NB4 (cell line): Measurements from ENCODE around the gene MESP2.

Source experiments
- DNase-seq: peaks from one replicate; pipeline ENCODE4 v3.0.0; 2010; ENCODE audit warnings: low read depth
- H3K4me3 ChIP-seq: one replicate; pipeline ENCODE4 v1.5.1; 2011; ENCODE audit warnings: mild to moderate bottlenecking, low read depth, low read length, moderate library complexity
- MYC ChIP-seq: IDR thresholded peaks from 2 replicates; pipeline ENCODE4 v1.6.1; 2011; ENCODE audit warnings: low read depth, low read length
- POLR2A ChIP-seq: IDR thresholded peaks from 2 replicates; pipeline ENCODE4 v1.6.1; 2011; ENCODE audit warnings: mild to moderate bottlenecking; ENCODE audit not compliant: insufficient read length; ENCODE audit errors: extremely low read depth
- TF ChIP-seq, protein P1 (sequence below): IDR thresholded peaks from 2 replicates; pipeline ENCODE4 v1.6.1; 2011; ENCODE audit warnings: low read depth, low read length
- TF ChIP-seq, protein P2 (sequence below): IDR thresholded peaks from one replicate; pipeline ENCODE4 v1.5.1; 2012; ENCODE audit warnings: low read depth, low read length

The MESP2 gene

GRCh38 chr15:89797678-89798201, 21.6 kb downstream of the MESP2 start:
- no peak for DNase-seq
- TF ChIP-seq, protein P1, sequence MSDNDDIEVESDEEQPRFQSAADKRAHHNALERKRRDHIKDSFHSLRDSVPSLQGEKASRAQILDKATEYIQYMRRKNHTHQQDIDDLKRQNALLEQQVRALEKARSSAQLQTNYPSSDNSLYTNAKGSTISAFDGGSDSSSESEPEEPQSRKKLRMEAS: no peak
- TF ChIP-seq POLR2A: no peak
- TF ChIP-seq, protein P2, sequence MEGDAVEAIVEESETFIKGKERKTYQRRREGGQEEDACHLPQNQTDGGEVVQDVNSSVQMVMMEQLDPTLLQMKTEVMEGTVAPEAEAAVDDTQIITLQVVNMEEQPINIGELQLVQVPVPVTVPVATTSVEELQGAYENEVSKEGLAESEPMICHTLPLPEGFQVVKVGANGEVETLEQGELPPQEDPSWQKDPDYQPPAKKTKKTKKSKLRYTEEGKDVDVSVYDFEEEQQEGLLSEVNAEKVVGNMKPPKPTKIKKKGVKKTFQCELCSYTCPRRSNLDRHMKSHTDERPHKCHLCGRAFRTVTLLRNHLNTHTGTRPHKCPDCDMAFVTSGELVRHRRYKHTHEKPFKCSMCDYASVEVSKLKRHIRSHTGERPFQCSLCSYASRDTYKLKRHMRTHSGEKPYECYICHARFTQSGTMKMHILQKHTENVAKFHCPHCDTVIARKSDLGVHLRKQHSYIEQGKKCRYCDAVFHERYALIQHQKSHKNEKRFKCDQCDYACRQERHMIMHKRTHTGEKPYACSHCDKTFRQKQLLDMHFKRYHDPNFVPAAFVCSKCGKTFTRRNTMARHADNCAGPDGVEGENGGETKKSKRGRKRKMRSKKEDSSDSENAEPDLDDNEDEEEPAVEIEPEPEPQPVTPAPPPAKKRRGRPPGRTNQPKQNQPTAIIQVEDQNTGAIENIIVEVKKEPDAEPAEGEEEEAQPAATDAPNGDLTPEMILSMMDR: no peak
- TF ChIP-seq MYC: no peak
- H3K4me3 ChIP-seq: no peak overlapping the region

GRCh38 chr15:89799011-89799911, 23.1 kb downstream of the MESP2 start:
- H3K4me3 ChIP-seq: no peak overlapping the region
- DNase-seq: no peak
- TF ChIP-seq, protein P2: no peak
- TF ChIP-seq POLR2A: peak; percentile 11

GRCh38 chr15:89799918-89800498, 23.9 kb downstream of the MESP2 start:
- TF ChIP-seq MYC (no peak), POLR2A (no peak)
- TF ChIP-seq, protein P2: no peak
- TF ChIP-seq, protein P1: no peak
- DNase-seq: no peak
- no peak overlapping the region for H3K4me3 ChIP-seq

- DNase-seq: no peak
- H3K4me3 ChIP-seq: no peak overlapping the region
- no peak for TF ChIP-seq MYC
- TF ChIP-seq, protein P2: no peak
- TF ChIP-seq, protein P1: no peak
- no peak for TF ChIP-seq POLR2A
Measured at GRCh38 chr15:89801471-89802195, 25.5 kb downstream of the MESP2 start.

DNA sequence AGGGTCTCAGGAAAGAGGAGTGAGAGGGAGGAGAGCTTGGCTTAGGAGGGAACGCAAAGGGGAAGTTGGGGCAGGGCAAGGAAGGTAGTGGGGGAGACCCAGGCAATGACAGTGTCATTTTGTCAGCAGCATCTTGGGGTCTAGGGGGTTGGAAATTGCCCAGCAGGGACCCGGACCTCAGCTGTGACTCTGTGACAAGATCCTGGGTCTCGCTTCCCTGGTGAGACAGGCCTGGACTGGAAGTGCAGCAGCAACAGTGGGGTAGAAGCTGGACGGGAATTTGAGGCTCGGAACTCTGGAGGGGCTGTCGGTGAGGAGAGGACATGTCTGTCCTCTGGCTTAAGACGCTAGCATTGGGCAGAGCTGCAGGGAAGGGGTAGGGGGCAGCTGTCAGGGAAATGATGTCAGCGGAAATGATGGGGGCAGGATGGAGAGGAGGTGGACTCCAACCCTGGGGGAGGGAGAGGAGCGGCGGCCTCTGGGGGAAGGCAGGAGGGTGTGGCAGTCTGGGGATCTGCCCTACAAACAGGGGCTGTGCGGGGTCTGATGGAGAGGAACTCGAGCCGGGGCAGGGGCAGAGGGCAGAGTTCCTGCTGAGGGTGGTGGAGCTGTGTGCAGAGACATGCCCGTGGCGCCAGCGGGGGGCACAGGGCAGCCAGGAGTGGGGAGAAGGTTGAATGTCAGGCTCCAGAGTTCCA, 26.2 kb downstream of the MESP2 start:
- H3K4me3 ChIP-seq: no peak overlapping the region
- DNase-seq: no peak
- TF ChIP-seq, protein P1: no peak
- no peak for TF ChIP-seq POLR2A
